Stimulated activated CD8-positive, alpha-beta memory T cell treated with anti-CD3 and anti-CD28 coated beads, Interleukin-4, amount 100 ng/mL, for 4 hours (primary cell): ENCODE measurements around the gene PLCB3.

ENCODE experiments used
- DNase-seq, 2 donors: peaks; one replicate each; pipeline ENCODE4 v3.0.0-alpha.2; 2020; ENCODE audit warnings: low read depth in 2 of 2, low spot score in 1 of 2

Gene PLCB3

GRCh38 chr11:64265176-64266160 lies 14.1 kb downstream of the PLCB3 start:
- DNase-seq: no peak

GRCh38 chr11:64266339-64266738 lies 15.0 kb downstream of the PLCB3 start:
- no peak for DNase-seq

DNA sequence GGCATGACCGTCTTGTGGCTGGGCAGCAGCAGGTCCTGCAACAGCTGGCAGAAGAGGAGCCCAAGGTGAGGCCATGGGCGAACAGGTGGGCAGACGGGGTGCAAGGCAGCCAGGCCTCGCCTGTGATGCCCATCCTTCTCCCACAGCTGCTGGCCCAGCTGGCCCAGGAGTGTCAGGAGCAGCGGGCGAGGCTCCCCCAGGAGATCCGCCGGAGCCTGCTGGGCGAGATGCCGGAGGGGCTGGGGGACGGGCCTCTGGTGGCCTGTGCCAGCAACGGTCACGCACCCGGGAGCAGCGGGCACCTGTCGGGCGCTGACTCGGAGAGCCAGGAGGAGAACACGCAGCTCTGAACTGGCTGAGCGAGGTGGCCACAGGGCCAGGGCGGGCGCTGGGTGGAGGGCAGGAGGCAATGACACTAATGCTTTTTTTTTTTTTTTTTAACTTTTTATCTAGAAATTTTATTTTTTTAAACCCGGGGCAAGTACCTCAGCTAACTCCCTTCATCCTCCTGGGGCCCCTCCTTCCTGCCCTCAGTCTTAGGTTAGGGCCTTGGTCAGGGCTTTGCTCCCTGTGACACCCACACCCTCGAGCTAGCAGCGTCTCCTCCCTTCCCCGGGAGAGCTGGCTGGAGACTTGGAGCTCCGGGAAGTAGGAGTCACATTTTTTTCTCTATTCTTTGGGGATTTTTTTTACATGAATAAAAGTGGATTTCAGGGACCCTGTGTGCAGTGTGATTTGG lies 16.0 kb downstream of the PLCB3 start:
- no peak for DNase-seq

DNA sequence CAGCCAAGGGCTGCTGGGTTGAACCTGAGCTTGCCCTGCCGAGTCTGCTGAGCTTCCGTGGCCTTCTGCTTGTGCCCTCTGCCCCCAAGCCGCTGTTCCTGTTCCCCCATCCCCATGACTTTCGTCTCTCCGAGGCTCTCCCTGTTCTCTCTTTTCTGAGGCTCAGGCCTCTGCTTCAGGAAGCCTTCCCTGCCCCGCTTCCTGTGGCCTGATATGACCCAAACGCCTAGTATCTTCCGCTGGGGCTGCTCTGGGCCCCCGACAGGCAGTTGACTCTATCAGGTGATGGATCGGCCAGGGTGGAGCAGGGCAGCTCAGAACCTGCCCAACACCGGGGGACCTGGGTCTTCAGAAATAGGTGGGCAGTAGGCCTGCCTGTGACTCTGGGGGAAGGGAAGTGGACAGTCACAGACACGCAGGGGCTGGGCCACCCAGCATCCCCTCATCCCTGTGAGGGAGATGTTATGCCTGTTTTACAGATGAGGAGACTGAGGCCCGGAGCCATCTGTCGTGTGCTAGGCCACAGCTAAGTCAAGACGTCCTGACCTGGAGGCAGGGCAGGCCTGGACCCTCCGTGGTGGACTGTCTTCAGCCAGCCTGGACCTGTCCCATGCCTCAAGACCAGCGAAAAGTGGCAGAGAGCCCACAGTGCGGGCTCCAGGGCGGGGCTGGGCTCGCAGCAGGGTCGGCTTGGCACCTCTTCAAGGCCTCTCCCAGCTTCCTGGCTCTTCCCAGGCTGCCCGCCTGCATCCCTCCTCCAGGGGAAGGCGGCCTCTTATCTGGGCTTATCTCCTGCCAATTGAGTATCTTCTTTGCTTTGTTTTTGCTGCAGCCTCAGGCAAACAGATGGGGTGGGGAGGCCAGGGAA lies 16.9 kb downstream of the PLCB3 start:
- no peak for DNase-seq

DNA sequence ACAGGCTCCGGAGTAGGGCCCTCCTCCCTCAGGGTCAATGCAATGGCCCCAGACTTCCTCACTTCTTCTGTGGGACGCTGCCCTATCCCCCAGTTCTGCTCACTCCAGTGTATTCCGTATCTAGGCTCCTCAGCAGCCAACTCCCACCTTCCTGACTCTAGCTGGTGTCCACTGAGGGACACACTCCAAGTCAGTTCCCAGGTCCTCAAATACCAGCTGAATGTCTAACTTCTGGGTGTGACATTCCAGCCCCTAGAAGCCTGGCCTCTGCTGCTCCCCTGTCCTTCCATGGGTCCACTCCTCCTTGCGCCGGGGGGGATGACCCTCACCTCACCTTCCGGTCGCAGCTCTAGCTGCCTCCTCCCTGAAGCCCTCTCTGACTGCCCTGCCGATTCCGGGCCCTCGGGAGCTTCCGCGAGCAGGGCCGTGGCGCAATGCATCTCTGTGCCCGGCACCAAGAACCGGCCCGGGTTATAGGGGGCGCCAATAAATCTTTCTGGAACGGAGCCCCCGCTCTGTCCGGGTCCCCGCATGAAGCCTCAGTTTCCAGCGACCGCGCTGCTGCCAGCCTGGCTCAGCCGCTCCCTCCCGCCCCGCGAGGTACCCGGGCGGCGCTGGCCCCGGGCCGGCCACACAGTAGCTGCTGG lies 17.7 kb downstream of the PLCB3 start:
- no peak for DNase-seq

GRCh38 chr11:64269540-64270220 lies 18.4 kb downstream of the PLCB3 start:
- DNase-seq: peak; percentile 96 to 97

DNA sequence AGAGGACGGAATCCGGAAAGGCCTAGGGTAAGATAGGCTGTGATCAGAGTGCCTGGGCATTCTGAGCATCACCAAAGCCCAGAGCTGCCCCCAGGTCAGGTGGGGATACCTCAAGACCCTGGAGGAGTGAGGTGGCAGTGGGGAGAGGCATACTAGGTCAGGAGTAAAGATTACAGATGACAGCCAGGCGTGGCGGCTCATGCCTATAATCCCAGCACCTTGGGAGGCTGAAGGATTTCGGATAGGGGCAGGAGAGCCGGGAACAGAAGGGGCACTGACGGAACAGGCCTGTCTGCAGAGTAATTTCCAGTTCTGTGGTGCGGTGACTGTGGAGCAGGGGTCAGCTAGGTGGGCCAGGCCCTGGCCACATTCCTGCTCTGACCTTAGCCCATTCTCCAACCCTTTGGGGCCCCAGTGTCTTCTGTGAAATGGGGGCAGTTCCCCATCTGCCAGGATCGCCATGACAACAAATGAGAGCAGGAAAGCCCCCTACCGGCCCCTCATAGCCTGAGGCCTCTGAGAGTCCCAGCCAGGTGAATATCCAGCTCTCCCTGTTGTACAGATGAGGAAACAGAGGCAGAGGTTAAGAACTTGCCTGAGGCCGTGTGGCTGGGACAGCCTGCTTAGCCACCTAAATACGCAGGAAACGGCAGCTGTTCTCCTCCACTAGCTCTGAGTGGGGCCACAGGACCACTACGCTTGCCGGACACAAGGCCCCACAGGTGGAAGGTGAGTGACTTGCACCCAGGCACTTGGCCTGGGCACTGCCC lies 23.9 kb downstream of the PLCB3 start:
- DNase-seq: no peak

DNA sequence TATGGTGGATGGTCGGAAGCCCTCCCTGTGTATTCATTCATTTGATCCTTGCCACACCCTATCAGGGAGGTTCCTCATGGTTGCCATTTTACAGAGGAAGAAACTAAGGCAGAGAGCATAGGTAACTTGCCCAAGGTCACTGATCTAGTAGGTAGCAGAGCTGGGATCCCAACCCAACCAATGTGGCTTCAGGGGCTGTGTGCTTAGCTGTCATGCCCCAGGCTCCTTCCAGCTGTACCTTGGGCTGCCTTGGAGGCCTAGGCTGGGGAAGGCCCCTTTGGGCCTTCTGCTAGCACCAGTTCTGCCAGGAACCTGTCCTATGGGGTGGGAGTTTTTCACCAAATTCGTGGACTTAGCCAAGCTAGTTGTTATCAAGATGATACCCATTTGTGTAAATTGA lies 24.5 kb downstream of the PLCB3 start:
- no peak for DNase-seq

DNA sequence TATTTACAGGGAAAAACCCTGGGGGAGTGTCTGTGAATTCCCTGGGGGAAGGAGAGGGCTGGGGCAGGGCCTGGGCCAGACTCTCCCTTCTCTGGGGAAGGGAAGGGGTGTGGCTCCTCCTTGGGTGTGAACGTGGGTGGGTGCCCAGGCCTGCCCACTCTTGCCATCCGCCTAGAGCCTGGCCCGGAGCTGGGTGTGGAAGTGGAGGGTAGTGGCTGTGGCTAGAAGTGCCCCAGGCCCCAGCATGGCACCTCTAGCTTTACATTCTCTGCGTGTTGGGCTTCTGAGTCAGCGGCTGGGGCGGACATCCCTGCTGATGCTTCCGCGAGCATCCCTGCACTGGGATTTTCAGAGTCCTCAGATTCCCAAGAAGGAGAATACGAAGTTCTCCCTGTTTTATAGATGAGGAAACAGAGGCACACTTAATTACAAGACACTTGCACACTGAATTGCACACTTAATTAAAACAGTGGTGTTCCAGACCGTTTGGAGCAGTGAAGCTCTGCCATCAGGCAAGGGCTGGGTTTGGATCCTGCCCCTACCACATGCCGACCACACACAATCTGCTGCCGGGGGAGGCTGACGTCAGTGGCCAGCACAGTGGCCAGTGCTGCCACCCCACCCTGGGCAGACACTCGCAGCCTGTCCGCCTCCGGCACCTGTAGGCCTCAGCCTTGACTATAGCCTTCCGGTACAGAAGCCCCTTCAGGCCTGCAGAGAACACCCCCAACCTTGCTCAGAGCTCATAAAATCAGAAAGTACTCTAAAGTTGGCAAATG lies 25.5 kb downstream of the PLCB3 start:
- DNase-seq: no peak

- no peak for DNase-seq
Measured at GRCh38 chr11:64278576-64279190, 27.4 kb downstream of the PLCB3 start.

DNA sequence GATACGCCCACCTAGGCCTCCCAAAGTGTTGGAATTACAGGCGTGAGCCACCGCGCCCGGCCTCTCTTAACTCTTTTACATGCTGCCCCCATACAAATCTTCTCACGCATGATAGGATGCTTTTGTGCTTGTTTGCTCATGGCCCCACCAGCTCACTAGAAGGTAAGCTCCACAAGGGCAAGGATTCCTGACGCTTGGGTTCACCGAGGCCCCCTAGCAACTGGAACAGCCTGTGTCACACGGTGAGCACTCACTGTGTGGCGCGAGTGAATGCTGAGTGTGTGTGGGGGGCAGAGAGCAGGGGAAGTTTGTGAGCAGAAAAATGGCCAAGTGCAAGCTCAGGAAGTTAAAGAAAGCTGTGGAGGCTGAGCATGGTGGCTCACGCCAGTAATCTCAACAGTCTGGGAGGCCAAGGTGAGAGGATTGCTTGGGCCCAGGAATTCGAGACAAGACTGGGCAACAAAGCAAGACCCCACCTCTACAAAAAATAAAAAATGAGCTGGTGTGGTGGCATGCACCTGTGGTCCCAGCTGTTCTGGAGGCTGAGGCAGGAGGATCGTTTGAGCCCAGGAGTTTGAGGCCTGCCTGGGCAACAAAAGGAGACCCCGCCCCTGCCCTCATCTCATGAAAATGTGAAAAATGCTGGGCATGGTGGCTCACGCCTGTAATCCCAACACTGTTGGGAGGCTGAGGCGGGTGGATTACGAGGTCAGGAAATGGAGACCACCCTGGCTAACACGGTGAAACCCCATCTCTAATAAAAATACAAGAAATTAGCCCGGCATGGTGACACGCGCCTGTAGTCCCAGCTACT lies 30.8 kb downstream of the PLCB3 start:
- DNase-seq: no peak

DNA sequence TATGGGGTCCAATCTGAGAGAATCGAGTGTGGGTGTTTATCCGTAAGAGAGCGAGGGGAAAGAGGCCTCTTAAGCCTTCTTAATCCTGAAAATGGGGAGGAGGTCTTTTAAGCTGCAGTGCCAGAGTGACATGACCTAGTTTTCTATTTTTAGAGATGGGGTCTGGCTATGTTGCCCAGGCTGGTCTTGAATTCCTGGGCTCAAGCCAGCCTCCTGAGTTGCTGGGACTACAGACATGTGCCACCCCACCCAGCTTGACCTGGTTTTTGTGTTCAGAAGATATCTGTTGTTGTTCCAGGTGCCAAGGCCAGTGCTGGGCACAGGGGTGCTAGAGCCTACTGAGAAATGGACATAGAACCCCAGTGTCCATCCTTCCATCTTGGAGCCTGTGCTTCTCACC lies 31.8 kb downstream of the PLCB3 start:
- no peak for DNase-seq

DNA sequence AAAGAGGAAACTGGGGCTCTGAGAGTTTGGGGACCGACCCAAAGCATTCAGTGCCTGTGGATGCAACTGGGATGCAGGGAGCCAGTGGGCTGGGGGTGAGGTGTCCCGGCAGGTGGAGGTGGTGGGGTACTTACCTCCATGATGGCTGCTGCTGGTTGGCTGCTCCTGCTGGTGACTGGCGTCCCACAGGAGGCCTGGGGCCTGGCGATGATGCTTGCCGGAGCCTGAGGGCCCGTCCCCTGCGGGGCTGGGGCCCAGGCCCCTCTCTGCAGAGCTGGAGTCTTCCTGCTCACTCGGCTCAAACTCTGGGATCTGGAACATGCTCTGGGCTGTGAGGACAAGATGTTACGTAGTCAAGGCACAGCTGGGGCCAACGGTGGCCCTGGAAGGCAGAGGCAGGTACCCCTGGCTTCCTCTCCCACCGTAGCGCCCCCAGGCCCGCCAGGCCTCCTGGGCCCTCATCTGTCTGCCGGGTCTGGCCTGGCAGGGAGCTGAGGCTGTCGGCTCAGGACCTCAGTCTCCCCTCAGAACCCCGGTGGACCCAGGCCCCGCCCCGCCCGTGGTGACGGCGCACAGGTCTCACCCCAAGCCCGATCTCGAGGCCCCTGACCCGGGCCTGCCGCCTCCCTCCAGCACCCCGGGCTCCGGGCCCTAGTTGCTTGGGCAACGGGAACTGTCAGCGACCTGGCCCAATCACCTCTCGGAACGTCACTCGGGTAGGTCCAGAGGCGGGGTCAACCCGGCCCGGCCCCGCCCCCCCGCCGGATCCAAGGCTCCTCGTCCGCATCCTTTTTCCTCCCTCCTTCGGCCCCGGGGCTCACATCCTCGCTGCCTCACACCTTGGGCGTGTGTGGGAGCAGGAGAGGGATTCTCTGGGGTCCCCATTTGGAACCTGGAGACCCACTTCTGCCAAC lies 33.0 kb downstream of the PLCB3 start, which contains the start of gene BAD:
TSS of gene BAD (minus strand) at position 618 of the 914 bp plus-strand sequence. CDS start at position 321, 297 bp downstream.
- DNase-seq: peak; percentile 79 to 84

DNA sequence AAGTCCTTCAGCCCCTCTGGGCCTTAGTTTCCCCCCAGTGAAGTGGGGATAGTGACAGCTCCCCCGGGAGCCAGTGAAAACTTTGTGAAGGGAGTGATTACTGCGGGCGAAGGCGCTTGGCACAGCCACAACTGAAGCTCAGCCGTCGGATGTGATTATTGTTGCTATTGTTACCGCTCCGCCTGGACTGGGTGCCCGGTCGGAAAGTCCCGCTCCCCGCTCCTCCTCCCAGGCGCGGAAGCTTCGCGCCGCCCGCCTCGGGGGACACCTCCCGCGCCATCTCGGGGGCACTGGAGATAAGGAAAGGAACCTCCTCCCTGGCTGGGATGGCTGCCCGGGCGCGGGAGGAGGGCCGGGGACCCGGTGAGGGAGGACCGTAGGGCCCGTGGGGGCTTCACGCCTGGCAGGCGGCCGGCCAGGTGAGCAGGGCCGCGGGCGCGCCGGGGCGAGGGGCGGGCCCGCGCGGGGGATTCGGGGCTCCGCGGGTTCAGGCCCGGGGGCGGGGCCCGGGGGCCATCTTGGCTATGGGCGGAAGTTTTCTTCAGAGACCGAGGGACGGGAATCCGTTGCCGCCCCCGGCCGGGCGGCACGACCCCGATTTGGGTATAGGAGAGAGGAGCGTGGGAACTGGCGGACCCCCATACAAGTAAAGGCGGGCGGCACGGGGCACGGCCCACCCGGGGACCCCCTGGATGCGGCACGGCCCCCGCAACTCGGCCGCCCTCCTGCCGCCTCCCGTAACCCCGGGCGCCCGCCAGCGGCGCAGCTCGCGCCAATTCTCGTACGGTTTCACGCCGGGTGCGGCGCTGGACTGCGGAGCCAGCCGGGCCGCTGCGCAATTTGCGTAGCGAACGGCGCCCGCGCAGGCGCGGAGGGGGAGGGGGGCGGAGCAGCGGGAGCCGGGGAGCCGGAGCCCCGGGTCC lies 33.9 kb downstream of the PLCB3 start, which contains the start of gene GPR137:
TSS of gene GPR137 (plus strand) at position 887 of the 923 bp plus-strand sequence. CDS start 677 bp downstream, outside the sequence.
- DNase-seq: peak; percentile 79 to 84
